BJ (cell line): Measurements from ENCODE around the gene CNST. TPM values are rescaled to one million over a fixed set of nuclear protein-coding genes. Genes with fewer than 3 reads are reported as not detected.

Source experiments
- CTCF ChIA-PET: fragments of 350-600 bp; formaldehyde crosslinking; extraction: SDS; loops from one replicate; lab custom pipeline; 2021; ENCODE audit warnings: antibody characterized with exemption, inconsistent platforms; lab: Yijun Ruan, JAX
- POLR2A ChIA-PET: fragments of 300-600 bp; sonication (Branson Sonifier 250); formaldehyde crosslinking; extraction: SDS; loops from one replicate; lab custom pipeline; 2021; ENCODE audit warnings: antibody characterized with exemption; lab: Charles Lee
- DNase-seq: peaks from one replicate; pipeline ENCODE4 v3.0.0-alpha.2; 2011; ENCODE audit warnings: low read depth
- H3K27me3 ChIP-seq: 2 replicates; pipeline ENCODE4 v1.6.0; 2011; ENCODE audit warnings: low read length; ENCODE audit not compliant: control insufficient read depth, insufficient read depth
- H3K36me3 ChIP-seq: 2 replicates; pipeline ENCODE4 v1.5.1; 2011; ENCODE audit warnings: low read length; ENCODE audit not compliant: control insufficient read depth, insufficient read depth
- H3K4me3 ChIP-seq: 2 replicates; pipeline ENCODE4 v1.5.1; 2011; ENCODE audit warnings: low read depth, mild to moderate bottlenecking, control low read depth, low read length
- polyA plus RNA-seq: library from polyadenylated mRNA; depleted of rRNA; stranded (reverse); fragments of >200 nt; gene quantifications from 2 replicates; pipeline ENCODE4 v1.2.3, GENCODE V29; 2011
- TF ChIP-seq, protein P1 (sequence below): IDR thresholded peaks from 2 replicates; pipeline ENCODE4 v1.5.1; 2011; ENCODE audit warnings: low read depth, mild to moderate bottlenecking, control low read depth, inconsistent platforms, low read length, moderate library complexity; ENCODE audit not compliant: insufficient read depth

The CNST gene
- polyA plus RNA-seq, 1 experiment: 29.7 TPM

- Histone ChIP-seq H3K36me3 (peaks cover 13% of the 10 kb centered on the region), H3K4me3 (no peak overlapping the region), H3K27me3 (no peaks in the 10 kb centered on the region)
- POLR2A ChIA-PET: no interaction called here
- DNase-seq: no peak
- CTCF ChIA-PET: no interaction called here
- TF ChIP-seq, protein P1, sequence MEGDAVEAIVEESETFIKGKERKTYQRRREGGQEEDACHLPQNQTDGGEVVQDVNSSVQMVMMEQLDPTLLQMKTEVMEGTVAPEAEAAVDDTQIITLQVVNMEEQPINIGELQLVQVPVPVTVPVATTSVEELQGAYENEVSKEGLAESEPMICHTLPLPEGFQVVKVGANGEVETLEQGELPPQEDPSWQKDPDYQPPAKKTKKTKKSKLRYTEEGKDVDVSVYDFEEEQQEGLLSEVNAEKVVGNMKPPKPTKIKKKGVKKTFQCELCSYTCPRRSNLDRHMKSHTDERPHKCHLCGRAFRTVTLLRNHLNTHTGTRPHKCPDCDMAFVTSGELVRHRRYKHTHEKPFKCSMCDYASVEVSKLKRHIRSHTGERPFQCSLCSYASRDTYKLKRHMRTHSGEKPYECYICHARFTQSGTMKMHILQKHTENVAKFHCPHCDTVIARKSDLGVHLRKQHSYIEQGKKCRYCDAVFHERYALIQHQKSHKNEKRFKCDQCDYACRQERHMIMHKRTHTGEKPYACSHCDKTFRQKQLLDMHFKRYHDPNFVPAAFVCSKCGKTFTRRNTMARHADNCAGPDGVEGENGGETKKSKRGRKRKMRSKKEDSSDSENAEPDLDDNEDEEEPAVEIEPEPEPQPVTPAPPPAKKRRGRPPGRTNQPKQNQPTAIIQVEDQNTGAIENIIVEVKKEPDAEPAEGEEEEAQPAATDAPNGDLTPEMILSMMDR: no peak
Measured at GRCh38 chr1:246639732-246640131, 73.5 kb downstream of the CNST start.

- no peaks in the 10 kb centered on the region for H3K27me3 ChIP-seq
- H3K4me3 ChIP-seq: no peak overlapping the region
- POLR2A ChIA-PET: no interaction called here
- DNase-seq: no peak
- peaks cover 14% of the 10 kb centered on the region for H3K36me3 ChIP-seq
- TF ChIP-seq, protein P1: no peak
- CTCF ChIA-PET: no interaction called here
Measured at GRCh38 chr1:246640747-246641146, 74.5 kb downstream of the CNST start.

GRCh38 chr1:246641394-246641793, 75.1 kb downstream of the CNST start:
- Histone ChIP-seq H3K4me3 (no peak overlapping the region), H3K27me3 (no peaks in the 10 kb centered on the region), H3K36me3 (peaks cover 14% of the 10 kb centered on the region)
- ChIA-PET CTCF (interaction anchor here (0.7 kb wide), 1 partner anchor 1466 kb away, joined by 3 read pairs; no protein-coding TSS in a partner anchor), POLR2A (no interaction called here)
- DNase-seq: no peak
- TF ChIP-seq, protein P1: no peak

DNA sequence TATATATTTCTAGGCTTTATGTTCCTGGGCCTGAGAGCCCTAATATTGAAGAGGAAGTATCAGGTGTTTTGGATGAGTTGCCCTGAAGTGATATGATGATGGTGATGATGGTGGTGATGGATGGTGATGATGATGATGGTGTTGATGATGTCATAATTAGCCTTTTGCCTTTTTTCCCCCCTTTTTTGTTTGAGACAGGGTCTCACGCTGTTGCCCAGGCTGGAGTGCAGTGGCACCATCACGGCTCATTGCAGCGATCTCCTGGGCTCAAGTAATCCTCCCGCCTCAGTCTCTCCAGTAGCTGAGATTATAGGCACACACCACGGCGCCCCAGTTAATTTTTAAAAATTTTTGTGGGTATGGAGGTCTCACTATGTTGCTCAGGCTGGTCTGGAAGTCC, 76.5 kb downstream of the CNST start:
- Histone ChIP-seq H3K36me3 (peaks cover 12% of the 10 kb centered on the region; the same call in 1 of the 2 replicates), H3K27me3 (no peaks in the 10 kb centered on the region), H3K4me3 (no peak overlapping the region)
- CTCF ChIA-PET: interaction anchor here (0.6 kb wide), 1 partner anchor 57 kb away, joined by 5 read pairs; no protein-coding TSS in a partner anchor
- POLR2A ChIA-PET: interaction anchor here (0.6 kb wide), 1 partner anchor 1597 kb away, joined by 3 read pairs; no protein-coding TSS in a partner anchor
- TF ChIP-seq, protein P1: no peak
- no peak for DNase-seq

DNA sequence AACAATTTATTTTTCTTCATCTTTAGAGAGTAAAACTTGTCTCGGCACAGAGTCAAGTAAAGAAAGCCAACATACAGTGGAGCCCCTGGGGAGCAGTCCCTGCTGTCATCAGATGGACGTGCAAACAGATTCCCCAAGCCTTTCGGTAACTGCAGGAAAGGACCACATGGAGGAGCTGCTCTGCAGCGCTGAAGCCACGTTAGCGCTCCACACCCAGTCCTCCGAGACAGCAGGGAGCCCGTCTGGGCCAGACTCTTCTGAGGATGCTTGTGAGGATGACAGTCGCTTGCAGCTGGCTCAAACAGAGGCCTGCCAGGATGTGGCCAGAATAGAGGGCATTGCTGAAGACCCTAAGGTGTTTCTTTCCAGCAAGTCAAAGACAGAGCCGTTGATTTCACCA, 80.9 kb downstream of the CNST start:
- no peak for DNase-seq
- Histone ChIP-seq H3K4me3 (no peak overlapping the region), H3K27me3 (no peaks in the 10 kb centered on the region), H3K36me3 (peaks cover 16% of the 10 kb centered on the region; the same call in 1 of the 2 replicates)
- TF ChIP-seq, protein P1: peak; percentile 70
- CTCF ChIA-PET: interaction anchor here (0.6 to 2.4 kb wide), 3 partner anchors 13 to 111 kb away, joined by 3 to 7 read pairs (median 4); no protein-coding TSS in a partner anchor
- POLR2A ChIA-PET: interaction anchor here (0.6 kb wide), 1 partner anchor 91 kb away, joined by 12 read pairs; no protein-coding TSS in a partner anchor
